MG63 (cell line): Measurements from ENCODE around the gene PIH1D1. TPM values are rescaled to one million over a fixed set of nuclear protein-coding genes. Genes with fewer than 3 reads are reported as not detected.
"Not testable (repeated sequence)": the region's sequence is repeated elsewhere in the genome, so short reads cannot be mapped to it uniquely, and the experiment has no call there.

Source experiments
- DNase-seq: peaks from one replicate; pipeline ENCODE4 v3.0.0-alpha.2; 2020
- H3K27me3 ChIP-seq: fragments of 250-450 bp; sonication (Bioruptor Pico); 2 replicates; pipeline ENCODE4 v1.5.1; 2020; ENCODE audit warnings: mild to moderate bottlenecking, moderate library complexity
- H3K36me3 ChIP-seq: fragments of 250-450 bp; sonication (Bioruptor Pico); 2 replicates; pipeline ENCODE4 v1.5.1; 2020; ENCODE audit warnings: mild to moderate bottlenecking, moderate library complexity
- H3K4me3 ChIP-seq: fragments of 250-450 bp; sonication (Bioruptor Pico); 2 replicates; pipeline ENCODE4 v1.5.1; 2020; ENCODE audit warnings: mild to moderate bottlenecking, moderate library complexity
- H3K9me3 ChIP-seq: fragments of 250-450 bp; sonication (Bioruptor Pico); 2 replicates; pipeline ENCODE4 v1.5.1; 2020; ENCODE audit warnings: mild to moderate bottlenecking, moderate library complexity
- total RNA-seq: library from RNA; depleted of rRNA; stranded (reverse); fragments of >200 nt; shearing (Covaris generic); gene quantifications from 2 replicates; pipeline ENCODE4 v1.2.3, GENCODE V29; 2014; ENCODE audit warnings: low replicate concordance

PIH1D1 gene
- total RNA-seq, 1 experiment from 2014 or later = 121 TPM

- H3K4me3 ChIP-seq = no peak overlapping the region
- peaks cover 27% of the 10 kb centered on the region for H3K36me3 ChIP-seq
- no peak for DNase-seq
- H3K9me3 ChIP-seq = no peaks in the 10 kb centered on the region
- H3K27me3 ChIP-seq = no peaks in the 10 kb centered on the region
These were observed 18.4 kb upstream of the PIH1D1 start for GRCh38 chr19:49469828-49470614.

DNA sequence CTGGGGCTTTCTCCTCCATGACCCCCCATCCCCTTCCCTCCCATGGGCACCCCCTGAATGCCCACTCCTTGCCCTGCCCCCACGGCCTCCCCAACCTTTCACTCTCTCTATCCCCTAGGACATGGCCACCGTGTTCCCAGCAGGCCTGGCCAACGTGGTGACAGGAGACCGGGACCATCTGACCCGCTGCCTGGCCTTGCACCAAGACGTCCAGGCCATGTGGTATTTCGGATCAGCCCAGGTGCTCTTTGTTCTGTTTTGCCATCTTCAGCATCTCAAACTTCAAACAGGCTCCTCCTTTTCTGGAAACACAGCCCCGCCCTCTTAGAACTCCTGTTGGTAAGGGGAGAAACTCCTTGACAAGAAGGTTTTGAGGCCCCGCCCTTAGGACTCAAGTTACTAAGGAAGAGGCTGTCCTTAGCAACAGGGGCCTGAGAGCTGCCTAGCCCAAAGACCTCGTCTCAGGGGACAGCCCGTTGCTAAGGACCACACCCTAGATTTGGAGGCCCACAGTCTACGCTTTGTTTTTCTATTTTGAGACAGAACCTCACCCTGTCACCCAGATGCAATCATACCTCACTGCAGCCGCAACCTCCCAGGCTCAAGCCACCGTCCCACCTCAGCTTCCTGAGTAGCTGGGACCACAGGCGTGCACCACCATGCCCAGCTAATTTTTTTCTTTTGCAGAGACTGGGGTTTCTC, 17.3 kb upstream of the PIH1D1 start:
- DNase-seq = no peak
- no peaks in the 10 kb centered on the region for H3K27me3 ChIP-seq
- H3K36me3 ChIP-seq = peaks cover 34% of the 10 kb centered on the region
- no peak overlapping the region for H3K4me3 ChIP-seq
- H3K9me3 ChIP-seq = no peaks in the 10 kb centered on the region

DNA sequence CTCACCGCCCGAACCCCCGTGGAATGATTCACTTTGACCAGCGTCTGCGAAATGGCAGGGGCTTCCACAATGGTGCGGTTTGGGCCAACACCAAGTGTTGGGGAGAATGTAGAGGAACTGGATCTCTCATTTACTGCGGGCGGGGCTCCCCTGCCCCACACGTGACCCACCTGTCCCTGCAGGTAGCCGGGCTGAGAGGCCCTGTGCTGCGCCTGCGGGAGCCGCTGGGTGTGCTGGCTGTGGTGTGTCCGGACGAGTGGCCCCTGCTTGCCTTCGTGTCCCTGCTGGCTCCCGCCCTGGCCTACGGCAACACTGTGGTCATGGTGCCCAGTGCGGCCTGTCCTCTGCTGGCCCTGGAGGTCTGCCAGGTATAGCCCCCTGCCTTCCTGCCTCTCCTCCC, 16.6 kb upstream of the PIH1D1 start:
- peaks cover 34% of the 10 kb centered on the region for H3K36me3 ChIP-seq
- H3K4me3 ChIP-seq = no peak overlapping the region
- no peaks in the 10 kb centered on the region for H3K9me3 ChIP-seq
- H3K27me3 ChIP-seq = no peaks in the 10 kb centered on the region
- DNase-seq = no peak

GRCh38 chr19:49465371-49465770, 13.8 kb upstream of the PIH1D1 start:
- H3K27me3 ChIP-seq = no peaks in the 10 kb centered on the region
- DNase-seq = no peak
- no peaks in the 10 kb centered on the region for H3K9me3 ChIP-seq
- H3K4me3 ChIP-seq = no peak overlapping the region
- H3K36me3 ChIP-seq = peaks cover 34% of the 10 kb centered on the region

DNA sequence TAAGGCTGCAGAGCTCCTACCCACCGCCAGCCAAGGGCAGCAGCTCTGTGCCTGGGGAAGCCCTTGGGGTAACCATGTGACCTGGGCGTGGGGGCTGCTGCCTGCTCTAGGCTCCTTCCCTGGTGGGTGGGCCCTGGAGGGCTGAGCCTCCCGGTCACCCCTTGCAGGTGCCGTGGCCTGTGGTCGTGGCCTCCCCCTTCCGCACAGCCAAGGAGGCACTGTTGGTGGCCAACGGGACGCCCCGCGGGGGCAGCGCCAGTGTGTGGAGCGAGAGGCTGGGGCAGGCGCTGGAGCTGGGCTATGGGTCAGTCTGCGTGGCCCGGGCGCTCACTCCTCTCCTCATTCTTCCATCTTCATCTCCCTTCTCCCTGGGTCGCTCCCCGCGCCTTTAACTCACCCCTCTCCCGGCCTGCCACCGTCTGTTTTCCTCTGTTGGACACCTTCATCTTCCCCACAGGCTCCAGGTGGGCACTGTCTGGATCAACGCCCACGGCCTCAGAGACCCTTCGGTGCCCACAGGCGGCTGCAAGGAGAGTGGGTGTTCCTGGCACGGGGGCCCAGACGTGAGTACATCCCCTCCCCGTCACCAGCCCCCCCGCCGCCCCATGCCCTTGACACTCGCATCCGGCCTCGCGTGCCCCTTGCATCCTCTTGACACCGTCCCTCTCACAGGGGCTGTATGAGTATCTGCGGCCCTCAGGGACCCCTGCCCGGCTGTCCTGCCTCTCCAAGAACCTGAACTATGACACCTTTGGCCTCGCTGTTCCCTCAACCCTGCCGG, 12.5 kb upstream of the PIH1D1 start:
- no peak for DNase-seq
- Histone ChIP-seq H3K9me3 (no peaks in the 10 kb centered on the region), H3K4me3 (no peak overlapping the region), H3K36me3 (peaks cover 36% of the 10 kb centered on the region), H3K27me3 (no peaks in the 10 kb centered on the region)

- no peak for DNase-seq
These were observed 10.9 kb upstream of the PIH1D1 start for GRCh38 chr19:49462492-49462891.

DNA sequence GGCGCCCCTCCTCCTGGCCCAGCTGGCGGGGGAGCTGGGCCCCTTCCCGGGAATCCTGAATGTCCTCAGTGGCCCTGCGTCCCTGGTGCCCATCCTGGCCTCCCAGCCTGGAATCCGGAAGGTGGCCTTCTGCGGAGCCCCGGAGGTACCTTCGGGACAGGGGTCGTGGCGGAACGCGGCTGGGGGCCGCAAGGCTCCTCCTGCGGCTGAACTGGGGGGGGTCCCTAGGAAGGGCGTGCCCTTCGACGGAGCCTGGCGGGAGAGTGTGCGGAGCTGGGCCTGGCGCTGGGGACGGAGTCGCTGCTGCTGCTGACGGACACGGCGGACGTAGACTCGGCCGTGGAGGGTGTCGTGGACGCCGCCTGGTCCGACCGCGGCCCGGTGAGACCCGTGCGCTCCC, 10.0 kb upstream of the PIH1D1 start:
- Histone ChIP-seq H3K27me3 (no peaks in the 10 kb centered on the region), H3K4me3 (no peak overlapping the region), H3K9me3 (no peaks in the 10 kb centered on the region), H3K36me3 (peaks cover 32% of the 10 kb centered on the region)
- DNase-seq = no peak

More at GRCh38 chr19:49462492-49462891, 10.9 kb upstream of the PIH1D1 start:
- no peak overlapping the region for H3K4me3 ChIP-seq
- peaks cover 31% of the 10 kb centered on the region for H3K36me3 ChIP-seq
- no peaks in the 10 kb centered on the region for H3K9me3 ChIP-seq
- no peaks in the 10 kb centered on the region for H3K27me3 ChIP-seq

DNA sequence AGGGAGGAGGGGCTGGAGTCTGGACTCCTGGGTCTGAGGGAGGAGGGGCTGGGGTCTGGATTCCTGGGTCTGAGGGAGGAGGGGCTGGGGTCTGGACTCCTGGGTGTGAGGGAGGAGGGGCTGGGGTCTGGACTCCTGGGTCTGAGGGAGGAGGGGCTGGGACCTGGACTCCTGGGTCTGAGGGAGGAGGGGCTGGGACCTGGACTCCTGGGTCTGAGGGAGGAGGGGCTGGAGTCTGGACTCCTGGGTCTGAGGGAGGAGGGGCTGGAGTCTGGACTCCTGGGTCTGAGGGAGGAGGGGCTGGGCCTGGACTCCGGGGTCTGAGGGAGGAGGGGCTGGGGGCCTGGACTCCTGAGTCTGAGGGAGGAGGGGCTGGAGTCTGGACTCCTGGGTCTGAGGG, 9.5 kb upstream of the PIH1D1 start:
- H3K36me3 ChIP-seq = peaks cover 34% of the 10 kb centered on the region
- DNase-seq, H3K9me3 ChIP-seq, H3K27me3 ChIP-seq, H3K4me3 ChIP-seq: not testable (repeated sequence)

- DNase-seq = no peak
These were observed 7.8 kb upstream of the PIH1D1 start for GRCh38 chr19:49459388-49459787.

DNA sequence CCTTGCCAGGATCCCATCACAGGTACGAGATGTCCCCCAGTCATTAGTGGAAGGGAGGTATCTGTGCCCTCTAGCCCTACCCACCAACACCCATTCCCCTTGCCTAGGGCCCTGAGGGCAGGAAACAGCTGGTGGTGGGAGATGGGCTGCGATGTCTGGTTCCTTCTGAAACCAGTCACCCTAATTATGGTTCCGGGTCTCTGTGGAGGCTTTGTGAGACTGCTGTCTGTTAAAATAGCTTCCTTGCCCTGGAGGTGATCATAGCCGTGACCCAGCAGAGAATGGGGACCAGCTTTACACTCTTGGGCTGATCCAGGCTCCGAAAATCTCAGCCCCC, 6.9 kb upstream of the PIH1D1 start:
- Histone ChIP-seq H3K27me3 (no peaks in the 10 kb centered on the region), H3K36me3 (peaks cover 23% of the 10 kb centered on the region), H3K9me3 (no peaks in the 10 kb centered on the region), H3K4me3 (no peak overlapping the region)
- DNase-seq = no peak

More at GRCh38 chr19:49459388-49459787, 7.8 kb upstream of the PIH1D1 start:
- H3K27me3 ChIP-seq = no peaks in the 10 kb centered on the region
- H3K4me3 ChIP-seq = no peak overlapping the region
- peaks cover 19% of the 10 kb centered on the region for H3K36me3 ChIP-seq
- no peaks in the 10 kb centered on the region for H3K9me3 ChIP-seq

- DNase-seq = no peak
- H3K36me3 ChIP-seq = peaks cover 20% of the 10 kb centered on the region
- H3K4me3 ChIP-seq = no peak overlapping the region
- H3K9me3 ChIP-seq = no peaks in the 10 kb centered on the region
- no peaks in the 10 kb centered on the region for H3K27me3 ChIP-seq
These were observed 4.7 kb upstream of the PIH1D1 start for GRCh38 chr19:49456326-49456725.

DNA sequence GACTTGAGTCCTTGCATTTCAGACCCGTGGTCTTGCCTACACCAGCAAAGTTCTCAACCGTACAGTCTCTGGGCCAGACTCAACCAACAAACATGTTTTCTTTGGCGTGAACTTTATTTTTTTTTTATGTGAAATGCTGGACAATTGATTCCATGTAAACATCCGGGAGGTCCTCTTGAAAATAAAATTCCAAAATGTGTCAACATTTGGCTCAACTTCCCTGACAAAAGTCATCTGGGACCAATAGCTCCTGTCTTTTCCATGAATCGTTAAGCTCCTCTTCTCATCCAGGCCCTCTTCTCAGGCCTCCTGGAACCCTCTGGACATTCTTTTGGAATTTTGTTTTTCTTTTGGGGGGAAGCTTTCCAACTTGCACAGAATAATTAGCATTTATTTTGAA, 4.2 kb upstream of the PIH1D1 start:
- H3K36me3 ChIP-seq = peaks cover 20% of the 10 kb centered on the region
- no peaks in the 10 kb centered on the region for H3K9me3 ChIP-seq
- DNase-seq = no peak
- no peaks in the 10 kb centered on the region for H3K27me3 ChIP-seq
- H3K4me3 ChIP-seq = no peak overlapping the region

DNA sequence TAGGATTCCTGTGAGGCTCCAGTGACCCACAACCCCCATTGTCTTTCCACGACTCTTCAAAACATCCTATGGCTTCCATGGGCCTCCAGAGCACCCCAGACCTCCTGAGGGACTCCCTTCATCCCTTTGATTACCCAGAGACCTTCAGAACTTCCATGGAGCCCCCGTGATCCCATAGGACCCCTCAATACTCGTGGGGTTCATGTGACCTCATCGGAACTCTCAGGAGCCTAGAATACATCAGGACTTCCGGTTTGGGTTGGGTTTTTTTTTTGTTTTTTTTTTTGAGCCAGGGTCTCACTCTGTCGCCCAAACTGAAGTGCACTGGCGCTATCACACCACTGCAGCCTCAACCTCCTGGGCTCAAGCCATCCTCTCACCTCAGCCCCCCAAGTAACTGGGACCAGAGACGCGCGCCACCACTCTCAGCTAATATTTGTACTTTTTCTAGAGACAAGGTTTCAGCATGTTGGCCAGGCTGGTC, 2.2 kb upstream of the PIH1D1 start:
- DNase-seq = no peak
- Histone ChIP-seq H3K9me3 (no peaks in the 10 kb centered on the region), H3K27me3 (no peaks in the 10 kb centered on the region), H3K4me3 (peak overlapping the region; percentile 89), H3K36me3 (peaks cover 24% of the 10 kb centered on the region)

DNA sequence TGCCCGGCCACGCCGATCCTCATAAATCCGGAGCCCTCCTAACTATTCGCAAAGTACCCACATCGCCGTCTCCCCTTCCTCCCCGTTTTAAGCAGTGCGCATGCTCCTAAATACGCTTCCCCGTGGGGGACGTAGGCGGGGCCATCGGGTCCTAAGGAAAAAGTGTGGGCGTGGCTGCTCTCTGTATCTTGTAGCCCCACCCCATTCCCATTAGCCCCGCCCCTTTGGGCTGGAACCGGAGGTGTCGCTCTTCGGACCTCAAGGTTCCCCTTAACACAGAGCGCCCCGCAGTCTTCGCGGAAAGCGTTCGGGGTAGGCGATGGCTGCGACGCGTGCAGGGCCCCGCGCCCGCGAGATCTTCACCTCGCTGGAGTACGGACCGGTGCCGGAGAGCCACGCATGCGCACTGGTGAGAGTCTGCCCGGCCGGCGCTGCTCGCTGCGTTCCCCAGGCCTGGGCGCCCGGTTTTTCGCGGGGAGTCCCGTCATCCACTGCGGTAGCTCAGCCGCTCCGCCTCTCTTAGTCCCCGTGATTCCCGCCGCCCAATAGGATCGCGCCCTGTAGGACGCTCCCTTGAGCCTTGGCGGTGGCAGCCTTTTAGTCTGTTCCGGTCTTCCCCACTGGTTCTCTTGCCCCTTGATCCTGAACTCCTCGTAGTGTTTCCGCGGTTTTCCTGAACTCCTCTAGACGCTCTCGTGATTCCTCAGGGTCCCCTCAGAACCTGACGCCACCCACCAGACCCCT, 1.6 kb upstream of the PIH1D1 start, which contains the start of gene ALDH16A1:
Gene ALDH16A1, plus strand, starts transcription at position 213 of the 744 bp plus-strand sequence. Its CDS starts 107 bp downstream, at position 320.
- Histone ChIP-seq H3K36me3 (peaks cover 30% of the 10 kb centered on the region), H3K4me3 (peak within 1 kb of the TSS; percentile 89), H3K9me3 (no peaks in the 10 kb centered on the region), H3K27me3 (no peaks in the 10 kb centered on the region)
- DNase-seq = peak; percentile 99

DNA sequence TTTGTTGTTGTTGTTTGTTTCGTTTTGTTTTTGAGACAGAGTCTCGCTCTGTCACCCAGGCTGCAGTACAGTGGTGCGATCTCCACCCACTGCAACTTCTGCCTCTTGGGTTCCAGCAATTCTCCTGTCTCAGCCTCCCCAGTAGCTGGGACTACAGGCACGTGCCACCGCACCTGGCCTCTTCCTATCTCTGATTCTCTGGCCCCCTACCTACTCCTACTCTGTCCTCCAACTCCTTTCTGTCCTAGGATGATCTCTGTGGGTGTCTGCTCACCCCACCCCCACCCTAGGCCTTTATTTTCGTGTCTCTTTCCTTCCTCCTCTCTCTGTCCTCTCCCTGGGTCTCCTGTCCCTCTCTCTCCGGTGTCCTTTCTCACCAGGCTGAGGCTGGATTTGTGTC, 1.2 kb downstream of the PIH1D1 start:
- DNase-seq = no peak
- Histone ChIP-seq H3K9me3 (no peaks in the 10 kb centered on the region), H3K27me3 (no peaks in the 10 kb centered on the region), H3K4me3 (peak overlapping the region; percentile 89), H3K36me3 (peaks cover 39% of the 10 kb centered on the region)

DNA sequence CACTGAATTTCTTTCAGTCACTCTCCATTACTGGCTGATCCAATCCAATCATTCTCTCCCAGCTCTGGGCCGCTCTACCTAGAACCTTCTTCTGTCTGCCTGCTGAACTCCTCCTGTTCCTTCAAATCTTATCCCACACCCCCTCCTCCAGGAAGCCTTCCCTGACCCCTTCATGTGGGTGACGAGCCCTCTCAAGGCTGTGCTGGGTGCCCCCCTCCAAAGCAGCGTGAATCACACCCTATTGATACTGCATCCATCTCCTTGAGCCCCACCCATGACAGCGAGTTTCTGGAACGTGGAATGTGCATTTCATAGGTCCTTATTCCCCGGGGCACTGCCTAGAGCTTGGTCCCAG, 3.2 kb downstream of the PIH1D1 start:
- Histone ChIP-seq H3K9me3 (no peaks in the 10 kb centered on the region), H3K27me3 (no peaks in the 10 kb centered on the region), H3K36me3 (peaks cover 36% of the 10 kb centered on the region), H3K4me3 (no peak overlapping the region)
- DNase-seq = no peak
